ENCODE results near the gene AGPAT2. TPM values are rescaled to one million over a fixed set of nuclear protein-coding genes. Genes with fewer than 3 reads are reported as not detected.

The AGPAT2 gene
- total RNA-seq, 2 donors from 2014 or later = 94.2 to 275 TPM

DNA sequence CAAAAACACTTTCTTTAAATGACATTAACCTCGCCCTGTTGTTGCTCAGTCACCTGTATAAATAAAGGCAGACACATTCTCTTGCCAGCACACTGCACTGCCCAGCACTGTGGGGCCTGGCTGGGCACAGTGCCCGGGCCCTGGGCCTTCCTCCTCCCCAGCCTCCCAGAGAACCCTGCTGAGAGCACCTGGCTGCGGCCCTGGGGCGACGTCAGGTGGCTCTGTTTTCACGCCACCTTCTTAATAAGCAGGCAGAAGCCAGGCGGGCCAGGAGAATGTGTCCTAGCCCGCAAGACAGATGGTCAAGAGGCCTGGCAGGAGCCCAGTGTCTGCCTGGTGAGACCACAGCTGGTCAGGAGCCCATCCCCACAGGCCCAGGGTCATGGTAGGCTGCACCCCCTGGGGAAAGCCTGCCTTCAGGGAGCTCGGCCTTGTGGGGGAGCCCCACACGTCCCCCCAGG lies 8.2 kb upstream of the AGPAT2 start:
- intact Hi-C loops (cut with DNase I) = no loop called here
- WGBS, 2 donors = 21 to 24% methylated on average over 9 to 10 of the region's 10 CpGs
- Histone ChIP-seq H3K4me1 (peaks cover 85% of the 10 kb centered on the region), H3K4me3 (no peak overlapping the region), H3K27ac (peak overlapping the region; percentile 92 to 97 (median 94)), H3K36me3 (replicated peaks in 1 of 2; ENCODE audit: insufficient read depth in 1 of 2, low read depth in 2 of 2) (no peaks in the 10 kb centered on the region), H3K9me3 (no peaks in the 10 kb centered on the region), H3K27me3 (no peaks in the 10 kb centered on the region)
- ATAC-seq = peak; percentile 79
- DNase-seq = peak; percentile 93 to 98 (median 96)
- TF ChIP-seq, protein P1, sequence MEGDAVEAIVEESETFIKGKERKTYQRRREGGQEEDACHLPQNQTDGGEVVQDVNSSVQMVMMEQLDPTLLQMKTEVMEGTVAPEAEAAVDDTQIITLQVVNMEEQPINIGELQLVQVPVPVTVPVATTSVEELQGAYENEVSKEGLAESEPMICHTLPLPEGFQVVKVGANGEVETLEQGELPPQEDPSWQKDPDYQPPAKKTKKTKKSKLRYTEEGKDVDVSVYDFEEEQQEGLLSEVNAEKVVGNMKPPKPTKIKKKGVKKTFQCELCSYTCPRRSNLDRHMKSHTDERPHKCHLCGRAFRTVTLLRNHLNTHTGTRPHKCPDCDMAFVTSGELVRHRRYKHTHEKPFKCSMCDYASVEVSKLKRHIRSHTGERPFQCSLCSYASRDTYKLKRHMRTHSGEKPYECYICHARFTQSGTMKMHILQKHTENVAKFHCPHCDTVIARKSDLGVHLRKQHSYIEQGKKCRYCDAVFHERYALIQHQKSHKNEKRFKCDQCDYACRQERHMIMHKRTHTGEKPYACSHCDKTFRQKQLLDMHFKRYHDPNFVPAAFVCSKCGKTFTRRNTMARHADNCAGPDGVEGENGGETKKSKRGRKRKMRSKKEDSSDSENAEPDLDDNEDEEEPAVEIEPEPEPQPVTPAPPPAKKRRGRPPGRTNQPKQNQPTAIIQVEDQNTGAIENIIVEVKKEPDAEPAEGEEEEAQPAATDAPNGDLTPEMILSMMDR (IDR thresholded peaks at IDR 0.05) = peak in 1 of 7 experiments; percentile 23
- TF ChIP-seq POLR2A (IDR thresholded peaks at IDR 0.05) = peak; percentile 45 to 75 (median 75)

DNA sequence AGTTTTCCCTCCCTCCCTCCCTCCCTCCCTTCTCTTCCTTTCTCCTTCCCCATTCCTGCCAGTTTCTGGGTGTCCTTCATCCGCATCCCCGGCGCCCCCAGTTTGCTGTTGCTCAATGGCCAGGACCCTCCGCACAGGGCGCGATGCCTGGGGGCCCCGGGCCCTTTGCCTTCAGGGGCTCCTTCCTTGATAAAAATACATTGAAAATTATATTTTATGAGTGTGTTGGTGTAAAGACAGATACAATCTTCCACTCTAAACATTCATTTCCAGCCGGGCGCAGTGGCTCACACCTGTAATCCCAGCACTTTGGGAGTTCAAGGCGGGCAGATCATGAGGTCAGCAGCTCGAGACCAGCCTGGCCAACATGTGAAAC lies 7.6 kb upstream of the AGPAT2 start:
- H3K4me1 ChIP-seq = peaks cover 91% of the 10 kb centered on the region
- intact Hi-C loops (cut with DNase I) = no loop called here

DNA sequence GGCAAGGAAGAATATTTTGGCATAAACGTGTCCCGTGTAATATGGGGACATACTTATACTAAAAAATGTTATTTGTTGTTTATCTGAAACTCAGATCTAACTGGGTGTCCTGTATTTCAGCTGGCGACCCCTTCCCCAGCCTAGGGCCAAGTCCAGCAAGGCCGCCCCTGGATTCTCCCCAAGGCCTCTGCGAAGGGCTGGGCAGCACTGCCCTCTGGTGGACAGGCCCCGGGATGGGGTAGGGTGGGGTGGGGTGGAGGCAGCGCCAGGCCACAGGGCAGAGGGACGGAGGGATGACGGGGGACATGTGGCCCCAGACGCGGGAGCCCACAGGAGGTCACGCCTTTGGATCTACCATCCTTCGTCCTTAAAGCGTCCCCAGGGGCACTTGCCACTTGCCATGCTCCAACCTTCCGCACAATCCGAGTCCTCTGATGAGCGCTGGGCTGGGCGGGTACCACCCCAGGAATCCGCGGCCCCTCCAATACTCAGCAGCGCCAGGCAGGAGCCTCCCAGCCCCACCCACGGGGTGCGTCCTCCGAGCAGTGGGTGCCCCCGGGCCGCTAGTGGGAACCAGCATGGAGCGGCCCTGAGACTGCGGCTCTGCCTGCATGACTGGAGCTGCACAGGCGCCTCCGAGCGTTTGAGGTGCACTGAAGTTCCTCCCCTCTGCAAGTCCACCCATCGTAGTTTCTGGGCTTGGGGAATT lies 7.1 kb upstream of the AGPAT2 start:
- no peak for TF ChIP-seq POLR2A (IDR thresholded peaks at IDR 0.05)
- TF ChIP-seq, protein P1 (IDR thresholded peaks at IDR 0.05) = peak; percentile 73 to 83 (median 77)
- 16 to 38% methylated on average over 11 to 32 of the region's 32 CpGs for WGBS, 2 donors
- intact Hi-C loops (cut with DNase I) = no loop called here
- Histone ChIP-seq H3K27me3 (no peaks in the 10 kb centered on the region), H3K9me3 (no peaks in the 10 kb centered on the region), H3K27ac (peak overlapping the region; percentile 92 to 97 (median 94)), H3K36me3 (replicated peaks in 1 of 2; ENCODE audit: insufficient read depth in 1 of 2, low read depth in 2 of 2) (no peaks in the 10 kb centered on the region), H3K4me3 (no peak overlapping the region), H3K4me1 (peaks cover 96% of the 10 kb centered on the region)
- ATAC-seq (peak; percentile 49), DNase-seq (peak; percentile 74 to 84 (median 78))

More for the DNA sequence above, 7.6 kb upstream of the AGPAT2 start:
- H3K27me3 ChIP-seq = no peaks in the 10 kb centered on the region
- ATAC-seq = no peak
- peak overlapping the region; percentile 92 to 97 (median 94) for H3K27ac ChIP-seq
- no peaks in the 10 kb centered on the region for H3K36me3 ChIP-seq (replicated peaks in 1 of 2; ENCODE audit: insufficient read depth in 1 of 2, low read depth in 2 of 2)
- 50 to 51% methylated on average over 11 of the region's 11 CpGs for WGBS, 2 donors
- no peak overlapping the region for H3K4me3 ChIP-seq
- no peaks in the 10 kb centered on the region for H3K9me3 ChIP-seq
- peak in 1 of 4 donors; percentile 43 for DNase-seq
- no peak for TF ChIP-seq POLR2A (IDR thresholded peaks at IDR 0.05)
- TF ChIP-seq, protein P1 (IDR thresholded peaks at IDR 0.05) = no peak

DNA sequence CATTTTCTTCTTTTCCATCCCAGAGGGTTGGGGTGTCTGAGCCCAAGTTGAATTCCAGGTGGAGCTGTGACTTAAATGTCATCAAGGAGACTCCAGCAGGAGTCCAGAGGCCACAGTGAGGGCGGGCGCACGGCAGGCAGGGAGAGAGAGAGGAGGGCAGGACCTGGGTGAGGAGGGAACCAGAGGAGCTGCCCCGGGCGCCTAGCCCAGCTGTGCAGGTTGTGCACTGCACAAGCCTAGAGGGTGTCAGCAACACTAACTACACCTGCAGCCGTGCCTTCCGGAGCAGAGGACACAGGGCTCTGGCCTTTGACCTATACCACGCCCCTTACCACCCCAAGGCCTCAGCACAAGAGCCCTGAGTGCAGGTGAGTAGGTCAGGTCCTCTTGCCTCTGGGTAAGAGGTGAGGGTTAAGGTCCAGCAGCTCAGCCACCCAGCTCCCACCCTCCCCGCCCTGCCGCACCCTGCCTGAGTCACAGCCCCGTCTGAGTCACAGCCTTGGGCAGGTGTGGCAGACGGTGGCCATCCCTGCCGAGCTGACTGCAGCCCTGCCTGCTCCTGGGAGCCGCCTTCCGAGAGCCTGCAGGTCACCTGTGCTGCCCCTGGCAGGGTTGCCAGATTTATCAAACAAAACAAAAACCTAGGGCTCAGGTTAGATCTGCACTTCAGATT lies 6.4 kb upstream of the AGPAT2 start:
- TF ChIP-seq, protein P1 (IDR thresholded peaks at IDR 0.05) = no peak
- TF ChIP-seq POLR2A (IDR thresholded peaks at IDR 0.05) = peak in 2 of 3 donors; percentile 21 to 24
- H3K4me1 ChIP-seq = peaks cover 96% of the 10 kb centered on the region

More for the DNA sequence above, 6.4 kb upstream of the AGPAT2 start:
- intact Hi-C loops (cut with DNase I) = no loop called here
- no peak overlapping the region for H3K4me3 ChIP-seq
- H3K9me3 ChIP-seq = no peaks in the 10 kb centered on the region
- H3K27ac ChIP-seq = peak overlapping the region; percentile 92 to 97 (median 94)
- DNase-seq (peak; percentile 88 to 97 (median 92)), ATAC-seq (peak; percentile 72)
- no peaks in the 10 kb centered on the region for H3K27me3 ChIP-seq
- 21 to 29% methylated on average over 13 to 14 of the region's 15 CpGs for WGBS, 2 donors
- H3K36me3 ChIP-seq (replicated peaks in 1 of 2; ENCODE audit: insufficient read depth in 1 of 2, low read depth in 2 of 2) = no peaks in the 10 kb centered on the region

All from body of pancreas (tissue), 4 donors.